ENCODE measurements around the gene KLK14.

DNA sequence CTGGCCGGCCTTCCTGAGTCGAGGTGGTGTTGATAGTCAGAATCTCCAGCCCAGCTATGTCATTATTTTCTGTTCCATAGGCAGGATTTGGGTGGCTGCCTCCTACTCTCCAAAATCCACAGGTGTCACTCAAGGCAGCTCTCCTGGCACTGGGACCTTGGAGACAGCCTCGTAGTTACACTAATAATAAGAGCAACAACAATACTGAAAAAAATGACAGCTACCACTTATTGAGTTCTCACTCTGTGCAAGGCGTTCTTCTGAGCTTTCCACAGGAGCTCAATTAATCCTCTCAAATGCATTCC, 35.7 kb downstream of the KLK14 start:
- TF ChIP-seq, protein P1, sequence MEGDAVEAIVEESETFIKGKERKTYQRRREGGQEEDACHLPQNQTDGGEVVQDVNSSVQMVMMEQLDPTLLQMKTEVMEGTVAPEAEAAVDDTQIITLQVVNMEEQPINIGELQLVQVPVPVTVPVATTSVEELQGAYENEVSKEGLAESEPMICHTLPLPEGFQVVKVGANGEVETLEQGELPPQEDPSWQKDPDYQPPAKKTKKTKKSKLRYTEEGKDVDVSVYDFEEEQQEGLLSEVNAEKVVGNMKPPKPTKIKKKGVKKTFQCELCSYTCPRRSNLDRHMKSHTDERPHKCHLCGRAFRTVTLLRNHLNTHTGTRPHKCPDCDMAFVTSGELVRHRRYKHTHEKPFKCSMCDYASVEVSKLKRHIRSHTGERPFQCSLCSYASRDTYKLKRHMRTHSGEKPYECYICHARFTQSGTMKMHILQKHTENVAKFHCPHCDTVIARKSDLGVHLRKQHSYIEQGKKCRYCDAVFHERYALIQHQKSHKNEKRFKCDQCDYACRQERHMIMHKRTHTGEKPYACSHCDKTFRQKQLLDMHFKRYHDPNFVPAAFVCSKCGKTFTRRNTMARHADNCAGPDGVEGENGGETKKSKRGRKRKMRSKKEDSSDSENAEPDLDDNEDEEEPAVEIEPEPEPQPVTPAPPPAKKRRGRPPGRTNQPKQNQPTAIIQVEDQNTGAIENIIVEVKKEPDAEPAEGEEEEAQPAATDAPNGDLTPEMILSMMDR (optimal IDR thresholded peaks at IDR 0.05 in 1 of 3, IDR thresholded peaks at IDR 0.05 in 1 of 3, conservative IDR thresholded peaks at IDR 0.05 in 1 of 3; ENCODE audit: extremely low read depth in 1 of 3, insufficient read depth in 2 of 3, low read length in 3 of 3) = no peak
- no peak for TF ChIP-seq EZH2 (IDR thresholded peaks at IDR 0.05; ENCODE audit: low read length)
